Loucy (cell line): ENCODE measurements around the gene CDCA3.

Experiments
- H2AFZ ChIP-seq: fragments of 200-600 bp; sonication (generic); 2 replicates; pipeline ENCODE4 v1.6.0; 2016; ENCODE audit warnings: antibody characterized with exemption, mild to moderate bottlenecking, low read length, moderate library complexity
- H3F3A ChIP-seq: fragments of 200-600 bp; 2 replicates; pipeline ENCODE4 v1.6.0; 2016; ENCODE audit warnings: antibody characterized with exemption, low read depth, mild to moderate bottlenecking
- H3K27me3 ChIP-seq: fragments of 200-600 bp; sonication (generic); 2 replicates; pipeline ENCODE4 v1.6.1; 2014; ENCODE audit warnings: low read length, mild to moderate bottlenecking; ENCODE audit not compliant: insufficient read depth, poor library complexity, severe bottlenecking
- H3K36me3 ChIP-seq: fragments of 200-600 bp; sonication (generic); 2 replicates; pipeline ENCODE4 v1.6.1; 2016; ENCODE audit warnings: low read length; ENCODE audit not compliant: insufficient read depth
- H3K4me1 ChIP-seq: fragments of 200-600 bp; sonication (generic); 2 replicates; pipeline ENCODE4 v1.5.1; 2014; ENCODE audit warnings: low read length, mild to moderate bottlenecking; ENCODE audit not compliant: insufficient read depth, poor library complexity, severe bottlenecking
- H3K4me2 ChIP-seq: fragments of 200-600 bp; sonication (generic); 2 replicates; pipeline ENCODE4 v1.6.0; 2014; ENCODE audit warnings: antibody characterized with exemption, low read length, low read depth, mild to moderate bottlenecking; ENCODE audit not compliant: poor library complexity, severe bottlenecking
- H3K4me3 ChIP-seq: fragments of 200-600 bp; sonication (generic); 2 replicates; pipeline ENCODE4 v1.5.1; 2014; ENCODE audit warnings: low read length, mild to moderate bottlenecking, mixed read lengths; ENCODE audit not compliant: poor library complexity, severe bottlenecking
- H3K79me2 ChIP-seq: fragments of 200-600 bp; sonication (generic); 2 replicates; pipeline ENCODE4 v1.6.1; 2014; ENCODE audit warnings: low read length; ENCODE audit not compliant: insufficient read depth
- H3K9ac ChIP-seq: fragments of 200-600 bp; sonication (generic); 2 replicates; pipeline ENCODE4 v1.6.0; 2014; ENCODE audit warnings: mild to moderate bottlenecking, low read depth, low read length, moderate library complexity; ENCODE audit not compliant: poor library complexity, severe bottlenecking
- H3K9me2 ChIP-seq: fragments of 200-600 bp; sonication (generic); replicated peaks from 2 replicates; pipeline ENCODE4 v1.6.1; 2016; ENCODE audit warnings: low read depth, low read length, mixed read lengths
- H3K9me3 ChIP-seq: fragments of 200-600 bp; sonication (generic); 2 replicates; pipeline ENCODE4 v1.6.1; 2014; ENCODE audit warnings: mild to moderate bottlenecking, antibody characterized with exemption, low read length, low read depth; ENCODE audit not compliant: insufficient read depth
- H4K20me1 ChIP-seq: fragments of 200-600 bp; sonication (generic); 2 replicates; pipeline ENCODE4 v1.6.0; 2014; ENCODE audit warnings: antibody characterized with exemption, low read length, mild to moderate bottlenecking; ENCODE audit not compliant: insufficient read depth, poor library complexity, severe bottlenecking
- EZH2phosphoT487 ChIP-seq: fragments of 200-600 bp; IDR thresholded peaks from 2 replicates; pipeline ENCODE4 v1.6.1; 2018; ENCODE audit warnings: antibody characterized with exemption, mild to moderate bottlenecking, moderate library complexity, borderline replicate concordance
- TF ChIP-seq, protein P1 (sequence below): fragments of 200-600 bp; sonication (generic); conservative IDR thresholded peaks from 2 replicates; pipeline ENCODE4 v1.5.1; 2014; ENCODE audit warnings: mild to moderate bottlenecking, antibody characterized with exemption, low read length

CDCA3 gene

DNA sequence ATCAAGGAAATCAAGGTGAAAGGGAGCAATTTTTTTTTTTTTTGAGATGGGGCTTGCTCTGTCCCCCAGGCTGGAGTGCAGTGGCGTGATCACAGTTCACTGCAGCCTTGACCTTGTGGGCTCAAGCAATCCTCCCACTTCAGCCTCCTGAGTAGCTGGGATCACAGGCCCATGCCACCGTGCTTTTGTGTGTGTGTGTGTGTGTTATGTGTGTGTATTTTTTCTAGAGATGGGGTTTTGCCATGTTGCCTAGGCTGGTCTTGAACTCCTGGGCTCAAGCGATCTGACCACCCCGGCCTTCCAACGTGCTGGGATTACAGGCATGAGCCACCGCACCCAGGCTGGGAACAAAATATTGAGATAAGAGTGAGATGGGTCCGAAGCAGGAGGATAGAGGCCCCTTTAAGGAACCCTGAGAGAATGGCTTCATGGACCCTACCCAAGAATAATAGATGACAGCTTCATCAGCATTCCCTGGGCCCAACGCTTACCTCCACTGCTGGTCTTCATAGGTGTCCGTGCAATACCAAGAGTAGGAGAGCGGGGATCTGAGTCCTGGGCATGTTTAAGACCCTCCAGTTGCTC, 1.0 kb downstream of the CDCA3 start:
- Histone ChIP-seq H3K4me1 (peaks cover 42% of the 10 kb centered on the region), H3K79me2 (peaks cover 61% of the 10 kb centered on the region), H3K4me3 (peak overlapping the region; percentile 82), H4K20me1 (peaks cover 24% of the 10 kb centered on the region), H3K27me3 (no peaks in the 10 kb centered on the region), H3K9me2 (no peaks in the 10 kb centered on the region), H3K9ac (peak overlapping the region; percentile 95), H3K9me3 (no peaks in the 10 kb centered on the region), H3K36me3 (peaks cover 33% of the 10 kb centered on the region; the same call in 1 of the 2 replicates), H3K4me2 (peak overlapping the region; percentile 90), H2AFZ (no peak overlapping the region), H3F3A (peaks cover 4% of the 10 kb centered on the region)
- no peak for TF ChIP-seq EZH2phosphoT487
- TF ChIP-seq, protein P1, sequence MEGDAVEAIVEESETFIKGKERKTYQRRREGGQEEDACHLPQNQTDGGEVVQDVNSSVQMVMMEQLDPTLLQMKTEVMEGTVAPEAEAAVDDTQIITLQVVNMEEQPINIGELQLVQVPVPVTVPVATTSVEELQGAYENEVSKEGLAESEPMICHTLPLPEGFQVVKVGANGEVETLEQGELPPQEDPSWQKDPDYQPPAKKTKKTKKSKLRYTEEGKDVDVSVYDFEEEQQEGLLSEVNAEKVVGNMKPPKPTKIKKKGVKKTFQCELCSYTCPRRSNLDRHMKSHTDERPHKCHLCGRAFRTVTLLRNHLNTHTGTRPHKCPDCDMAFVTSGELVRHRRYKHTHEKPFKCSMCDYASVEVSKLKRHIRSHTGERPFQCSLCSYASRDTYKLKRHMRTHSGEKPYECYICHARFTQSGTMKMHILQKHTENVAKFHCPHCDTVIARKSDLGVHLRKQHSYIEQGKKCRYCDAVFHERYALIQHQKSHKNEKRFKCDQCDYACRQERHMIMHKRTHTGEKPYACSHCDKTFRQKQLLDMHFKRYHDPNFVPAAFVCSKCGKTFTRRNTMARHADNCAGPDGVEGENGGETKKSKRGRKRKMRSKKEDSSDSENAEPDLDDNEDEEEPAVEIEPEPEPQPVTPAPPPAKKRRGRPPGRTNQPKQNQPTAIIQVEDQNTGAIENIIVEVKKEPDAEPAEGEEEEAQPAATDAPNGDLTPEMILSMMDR: no peak

DNA sequence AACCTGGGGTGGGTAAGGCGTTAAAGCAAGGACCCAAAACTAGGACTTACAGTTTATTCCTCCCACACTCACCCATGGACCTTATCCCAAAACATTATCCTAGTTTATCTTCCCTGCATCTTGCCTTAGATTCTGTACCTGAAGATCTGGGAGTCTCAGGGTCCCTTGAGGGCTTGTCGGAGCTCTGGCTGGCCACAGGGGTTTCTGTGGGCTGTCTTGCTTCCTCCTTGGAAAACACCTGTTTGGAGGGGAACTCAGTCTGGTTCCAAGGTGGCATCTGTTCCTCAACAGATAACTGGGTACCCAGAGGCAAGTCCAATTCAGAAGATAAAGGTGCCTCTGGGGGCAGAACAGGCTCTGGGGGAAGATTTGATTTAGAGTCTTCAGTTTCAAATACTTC, 1.7 kb downstream of the CDCA3 start:
- Histone ChIP-seq H3K9ac (peak overlapping the region; percentile 95), H3K9me2 (no peaks in the 10 kb centered on the region), H3K9me3 (no peaks in the 10 kb centered on the region), H3K4me1 (peaks cover 42% of the 10 kb centered on the region), H3K27me3 (no peaks in the 10 kb centered on the region), H2AFZ (no peak overlapping the region), H3F3A (peaks cover 4% of the 10 kb centered on the region), H4K20me1 (peaks cover 19% of the 10 kb centered on the region), H3K4me2 (peak overlapping the region; percentile 90), H3K4me3 (peak overlapping the region; percentile 82), H3K36me3 (peaks cover 36% of the 10 kb centered on the region; the same call in 1 of the 2 replicates), H3K79me2 (peaks cover 55% of the 10 kb centered on the region)
- TF ChIP-seq EZH2phosphoT487: no peak
- TF ChIP-seq, protein P1: no peak

DNA sequence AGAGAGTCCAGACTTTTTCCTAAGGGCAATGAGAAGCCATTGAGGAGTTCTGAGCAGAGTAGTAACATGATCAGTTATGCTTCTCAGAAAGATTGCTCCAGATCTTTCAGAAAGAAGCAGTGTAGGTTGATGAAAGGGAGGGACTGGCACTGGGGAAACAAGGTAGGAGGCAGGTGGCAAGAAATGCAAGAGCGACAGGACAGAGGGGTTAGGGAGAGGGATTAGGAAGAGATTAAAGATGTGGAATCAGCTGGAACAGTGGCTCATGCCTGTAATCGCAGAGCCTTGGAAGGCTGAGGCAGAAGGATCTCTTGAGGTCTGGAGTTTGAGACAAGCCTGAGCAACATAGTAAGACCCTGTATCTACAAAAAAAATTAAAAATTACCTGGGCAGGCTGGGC, 3.4 kb downstream of the CDCA3 start:
- no peak overlapping the region for H3K4me3 ChIP-seq
- peaks cover 36% of the 10 kb centered on the region; the same call in 1 of the 2 replicates for H3K36me3 ChIP-seq
- no peaks in the 10 kb centered on the region for H3K9me3 ChIP-seq

More for the DNA sequence above, 3.4 kb downstream of the CDCA3 start:
- Histone ChIP-seq H3K9ac (no peak overlapping the region), H3K4me2 (no peak overlapping the region), H3K79me2 (peaks cover 39% of the 10 kb centered on the region), H2AFZ (no peak overlapping the region), H3K9me2 (no peaks in the 10 kb centered on the region), H3F3A (peaks cover 4% of the 10 kb centered on the region), H4K20me1 (peaks cover 4% of the 10 kb centered on the region), H3K4me1 (peaks cover 31% of the 10 kb centered on the region), H3K27me3 (no peaks in the 10 kb centered on the region)
- TF ChIP-seq, protein P1: no peak
- TF ChIP-seq EZH2phosphoT487: no peak
